SU-DHL-6 (cell line): ENCODE data around the gene ELP6.

ENCODE experiments used
- CTCF ChIP-seq: fragments of 200-600 bp; sonication (generic); IDR thresholded peaks from one replicate; pipeline ENCODE4 v1.5.1; 2017; ENCODE audit warnings: antibody characterized with exemption, mild to moderate bottlenecking, low read length, moderate library complexity; ENCODE audit not compliant: insufficient read depth, poor library complexity, severe bottlenecking
- EZH2phosphoT487 ChIP-seq: fragments of 200-600 bp; sonication (generic), shearing (Covaris generic); conservative IDR thresholded peaks from 2 replicates; pipeline ENCODE4 v1.6.1; 2018; ENCODE audit warnings: mild to moderate bottlenecking, antibody characterized with exemption, low read length, moderate library complexity, mixed read lengths

- TF ChIP-seq CTCF (no peak), EZH2phosphoT487 (no peak)
Measured at GRCh38 chr3:47464588-47464987, 48.9 kb downstream of the ELP6 start.
